H9 (cell line): ENCODE data around the gene NHERF2. TPM values are rescaled to one million over a fixed set of nuclear protein-coding genes. Genes with fewer than 3 reads are reported as not detected.

Experiments used
- DNase-seq: peaks from one replicate; pipeline ENCODE4 v3.0.0-alpha.2; 2017
- H2AFZ ChIP-seq: one replicate; pipeline ENCODE4 v1.6.1; 2013; ENCODE audit warnings: mild to moderate bottlenecking, low read length, control low read depth, moderate library complexity
- H2AK5ac ChIP-seq: 2 replicates; pipeline ENCODE4 v1.6.1; 2013; ENCODE audit warnings: low read length, control low read depth, mixed read lengths; ENCODE audit not compliant: insufficient read length
- H2BK120ac ChIP-seq: one replicate; pipeline ENCODE4 v1.6.1; 2013; ENCODE audit warnings: low read depth, mild to moderate bottlenecking, low read length, control low read depth, inconsistent platforms; ENCODE audit not compliant: poor library complexity, severe bottlenecking
- H2BK12ac ChIP-seq: 2 replicates; pipeline ENCODE4 v1.6.1; 2013; ENCODE audit warnings: low read length, control low read depth, mixed read lengths, low read depth; ENCODE audit not compliant: insufficient read length
- H2BK15ac ChIP-seq: 2 replicates; pipeline ENCODE4 v1.6.1; 2013; ENCODE audit warnings: low read depth, low read length, control low read depth
- H2BK20ac ChIP-seq: one replicate; pipeline ENCODE4 v1.6.1; 2013; ENCODE audit warnings: low read depth, mild to moderate bottlenecking, low read length, control low read depth, inconsistent platforms; ENCODE audit not compliant: poor library complexity, severe bottlenecking
- H2BK5ac ChIP-seq: 2 replicates; pipeline ENCODE4 v1.6.1; 2013; ENCODE audit warnings: low read length, control low read depth, mixed read lengths; ENCODE audit not compliant: insufficient read length
- H3K14ac ChIP-seq: 2 replicates; pipeline ENCODE4 v1.6.1; 2013; ENCODE audit warnings: low read length, control low read depth; ENCODE audit not compliant: insufficient read depth
- H3K18ac ChIP-seq: 2 replicates; pipeline ENCODE4 v1.6.1; 2013; ENCODE audit warnings: low read depth, mild to moderate bottlenecking, mixed read lengths, low read length, control low read depth; ENCODE audit not compliant: insufficient read length
- H3K23ac ChIP-seq: 2 replicates; pipeline ENCODE4 v1.6.1; 2013; ENCODE audit warnings: low read length, control low read depth, mixed read lengths, low read depth; ENCODE audit not compliant: insufficient read length
- H3K23me2 ChIP-seq: 2 replicates; pipeline ENCODE4 v1.6.1; 2013; ENCODE audit warnings: low read depth, mild to moderate bottlenecking, mixed read lengths, low read length, control low read depth; ENCODE audit not compliant: insufficient read length, poor library complexity, severe bottlenecking
- H3K27ac ChIP-seq: 2 replicates; pipeline ENCODE4 v1.5.1; 2013; ENCODE audit warnings: low read length, control low read depth, mixed read lengths, low read depth; ENCODE audit not compliant: insufficient read length
- H3K27me3 ChIP-seq: 2 replicates; pipeline ENCODE4 v1.6.1; 2013; ENCODE audit warnings: low read length, control low read depth, inconsistent platforms; ENCODE audit not compliant: insufficient read depth
- H3K4ac ChIP-seq: 2 replicates; pipeline ENCODE4 v1.6.1; 2013; ENCODE audit warnings: low read depth, mild to moderate bottlenecking, control low read depth, inconsistent platforms, low read length, moderate library complexity
- H3K4me1 ChIP-seq: 2 replicates; pipeline ENCODE4 v1.6.1; 2013; ENCODE audit warnings: low read length, control low read depth, inconsistent platforms; ENCODE audit not compliant: insufficient read depth
- H3K4me2 ChIP-seq: 2 replicates; pipeline ENCODE4 v1.6.1; 2013; ENCODE audit warnings: low read length, control low read depth, mixed read lengths; ENCODE audit not compliant: insufficient read length, insufficient read depth
- H3K56ac ChIP-seq: 2 replicates; pipeline ENCODE4 v1.6.1; 2013; ENCODE audit warnings: low read depth, mild to moderate bottlenecking, mixed read lengths, low read length, control low read depth; ENCODE audit not compliant: insufficient read length
- H3K79me1 ChIP-seq: 2 replicates; pipeline ENCODE4 v1.6.1; 2013; ENCODE audit warnings: low read depth, mild to moderate bottlenecking, moderate library complexity, low read length, control low read depth, inconsistent platforms; ENCODE audit not compliant: insufficient read depth, poor library complexity, severe bottlenecking
- H3K79me2 ChIP-seq: 2 replicates; pipeline ENCODE4 v1.6.1; 2013; ENCODE audit warnings: low read length, control low read depth, inconsistent platforms; ENCODE audit not compliant: insufficient read depth
- H3K9ac ChIP-seq: 2 replicates; pipeline ENCODE4 v1.6.1; 2013; ENCODE audit warnings: low read length, control low read depth, mixed read lengths; ENCODE audit not compliant: insufficient read length; ENCODE audit errors: extremely low read depth
- H3K9me3 ChIP-seq: one replicate; pipeline ENCODE4 v1.6.1; 2013; ENCODE audit warnings: low read depth, low read length, inconsistent platforms; ENCODE audit not compliant: control insufficient read depth
- H3T11ph ChIP-seq: one replicate; pipeline ENCODE4 v1.6.1; 2013; ENCODE audit warnings: mild to moderate bottlenecking, low read length, control low read depth, inconsistent platforms
- H4K20me1 ChIP-seq: one replicate; pipeline ENCODE4 v1.6.1; 2013; ENCODE audit not compliant: control insufficient read depth, insufficient read length, insufficient read depth
- H4K5ac ChIP-seq: 2 replicates; pipeline ENCODE4 v1.6.1; 2013; ENCODE audit warnings: low read depth, mild to moderate bottlenecking, mixed read lengths, low read length, control low read depth; ENCODE audit not compliant: insufficient read length
- H4K8ac ChIP-seq: replicated peaks from 2 replicates; pipeline ENCODE4 v1.6.1; 2013; ENCODE audit warnings: low read length, control low read depth, mixed read lengths, low read depth; ENCODE audit not compliant: insufficient read length
- H4K91ac ChIP-seq: 2 replicates; pipeline ENCODE4 v1.6.1; 2013; ENCODE audit warnings: low read depth, mild to moderate bottlenecking, moderate library complexity, mixed read lengths, low read length, control low read depth; ENCODE audit not compliant: insufficient read length
- H3K27ac Mint-ChIP-seq, 3 experiments: 2 replicates in 2 of 3; 3 replicates in 1 of 3; pipeline ENCODE4 v1.8.0; 2020 to 2021; ENCODE audit warnings: mixed read lengths in 3 of 3, mild to moderate bottlenecking in 1 of 3, moderate library complexity in 1 of 3
- H3K27me3 Mint-ChIP-seq: 2 replicates; pipeline ENCODE4 v1.8.0; 2021; ENCODE audit warnings: low read depth, mild to moderate bottlenecking, moderate library complexity, mixed read lengths
- H3K36me3 Mint-ChIP-seq, 3 experiments: 2 replicates in 2 of 3; 3 replicates in 1 of 3; pipeline ENCODE4 v1.8.0; 2020 to 2021; ENCODE audit warnings: low read depth in 3 of 3, mixed read lengths in 3 of 3; ENCODE audit not compliant: insufficient read depth in 1 of 3
- H3K4me1 Mint-ChIP-seq, 2 experiments: 2 replicates each; pipeline ENCODE4 v1.8.0; 2020; ENCODE audit warnings: mixed read lengths in 2 of 2
- H3K4me3 Mint-ChIP-seq, 2 experiments: 2 replicates in 1 of 2; 3 replicates in 1 of 2; pipeline ENCODE4 v1.8.0; 2020 to 2021; ENCODE audit warnings: mild to moderate bottlenecking in 2 of 2, mixed read lengths in 2 of 2, moderate library complexity in 1 of 2
- H3K9me3 Mint-ChIP-seq, 2 experiments: 2 replicates in 1 of 2; 3 replicates in 1 of 2; pipeline ENCODE4 v1.8.0; 2020; ENCODE audit warnings: mild to moderate bottlenecking in 2 of 2, mixed read lengths in 2 of 2, moderate library complexity in 1 of 2
- WGBS: extraction: QIAGEN DNeasy Blood & Tissue Kit; methylation state at CpG from one replicate; pipeline ENCODE4 v1.1.7; 2013; ENCODE audit warnings: missing lambda C conversion rate, low lambda C conversion rate, mixed read lengths; ENCODE audit not compliant: insufficient read length; ENCODE audit errors: extremely low coverage; 5-methylcytosine and 5-hydroxymethylcytosine counted together
- total RNA-seq: library from RNA; stranded (reverse); gene quantifications from 2 replicates; pipeline ENCODE4 v1.2.1, GENCODE V29; 2021
- TF ChIP-seq, protein P1 (sequence below): fragments of 200-600 bp; sonication (generic); conservative IDR thresholded peaks from 3 replicates; pipeline ENCODE4 v1.8.0; 2021; ENCODE audit warnings: antibody characterized with exemption, mild to moderate bottlenecking

The NHERF2 gene
- total RNA-seq, 1 experiment from 2014 or later, result 15.3 TPM

DNA sequence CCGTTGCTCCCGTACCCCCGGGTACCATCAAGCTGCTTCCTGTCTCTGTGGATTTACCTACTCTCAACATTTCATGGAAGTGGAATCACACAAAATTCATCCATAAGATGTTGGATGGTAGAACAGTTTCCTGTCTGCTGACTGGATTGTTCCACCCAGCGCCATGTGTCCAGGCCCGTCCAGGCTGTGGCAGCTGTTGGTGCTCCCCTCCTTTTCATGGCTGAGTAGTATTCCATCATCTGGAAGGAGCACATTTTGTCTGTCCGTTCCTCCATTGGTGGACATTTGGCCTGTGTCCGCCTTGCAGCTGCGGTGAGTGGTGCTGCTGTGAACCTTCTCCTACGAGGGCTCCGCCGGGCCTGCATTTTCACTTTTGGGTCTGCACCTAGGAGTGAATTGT, 39.4 kb downstream of the NHERF2 start:
- H3K18ac ChIP-seq, result no peak overlapping the region
- no peak overlapping the region for H3K27ac ChIP-seq
- no peaks in the 10 kb centered on the region for H3K79me1 ChIP-seq
- H3K27me3 ChIP-seq, result no peaks in the 10 kb centered on the region
- no peak overlapping the region for H3K23ac ChIP-seq
- H4K91ac ChIP-seq, result no peak overlapping the region
- H3K4ac ChIP-seq, result no peak overlapping the region
- H2BK15ac ChIP-seq, result no peak overlapping the region
- no peak overlapping the region for H3T11ph ChIP-seq
- H3K79me2 ChIP-seq, result no peaks in the 10 kb centered on the region
- H3K9me3 ChIP-seq, result no peaks in the 10 kb centered on the region
- Mint-ChIP-seq H3K27me3 (no peaks in the 10 kb centered on the region), H3K4me3 (no peak overlapping the region), H3K9me3 (no peaks in the 10 kb centered on the region), H3K4me1 (no peaks in the 10 kb centered on the region), H3K27ac (no peak overlapping the region), H3K36me3 (peaks cover 10 to 56% (median 30%) of the 10 kb centered on the region in 3 experiments; a peak in 6 of 7 replicates)
- peaks cover 3% of the 10 kb centered on the region for H3K23me2 ChIP-seq
- no peak overlapping the region for H2AK5ac ChIP-seq
- no peak overlapping the region for H4K8ac ChIP-seq
- TF ChIP-seq, protein P1, sequence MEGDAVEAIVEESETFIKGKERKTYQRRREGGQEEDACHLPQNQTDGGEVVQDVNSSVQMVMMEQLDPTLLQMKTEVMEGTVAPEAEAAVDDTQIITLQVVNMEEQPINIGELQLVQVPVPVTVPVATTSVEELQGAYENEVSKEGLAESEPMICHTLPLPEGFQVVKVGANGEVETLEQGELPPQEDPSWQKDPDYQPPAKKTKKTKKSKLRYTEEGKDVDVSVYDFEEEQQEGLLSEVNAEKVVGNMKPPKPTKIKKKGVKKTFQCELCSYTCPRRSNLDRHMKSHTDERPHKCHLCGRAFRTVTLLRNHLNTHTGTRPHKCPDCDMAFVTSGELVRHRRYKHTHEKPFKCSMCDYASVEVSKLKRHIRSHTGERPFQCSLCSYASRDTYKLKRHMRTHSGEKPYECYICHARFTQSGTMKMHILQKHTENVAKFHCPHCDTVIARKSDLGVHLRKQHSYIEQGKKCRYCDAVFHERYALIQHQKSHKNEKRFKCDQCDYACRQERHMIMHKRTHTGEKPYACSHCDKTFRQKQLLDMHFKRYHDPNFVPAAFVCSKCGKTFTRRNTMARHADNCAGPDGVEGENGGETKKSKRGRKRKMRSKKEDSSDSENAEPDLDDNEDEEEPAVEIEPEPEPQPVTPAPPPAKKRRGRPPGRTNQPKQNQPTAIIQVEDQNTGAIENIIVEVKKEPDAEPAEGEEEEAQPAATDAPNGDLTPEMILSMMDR, result no peak
- H3K4me2 ChIP-seq, result no peak overlapping the region
- no peak overlapping the region for H3K9ac ChIP-seq
- H2BK20ac ChIP-seq, result no peak overlapping the region
- H3K14ac ChIP-seq, result no peak overlapping the region
- H3K56ac ChIP-seq, result no peak overlapping the region
- H3K4me1 ChIP-seq, result no peaks in the 10 kb centered on the region
- H2BK12ac ChIP-seq, result no peak overlapping the region
- H2BK120ac ChIP-seq, result no peak overlapping the region
- no CpG with 5 or more reads among the region's 11 CpGs for WGBS
- no peak for DNase-seq
- H4K20me1 ChIP-seq, result no peaks in the 10 kb centered on the region
- no peak overlapping the region for H2AFZ ChIP-seq
- H4K5ac ChIP-seq, result no peak overlapping the region
- no peak overlapping the region for H2BK5ac ChIP-seq
